Stimulated activated CD8-positive, alpha-beta memory T cell treated with anti-CD3 and anti-CD28 coated beads, Interleukin-4, amount 100 ng/mL, for 24 hours (primary cell): Measurements from ENCODE around the gene ADAMTS3.
A peak's percentile ranks its signal among the peaks of the same experiment; 100 is the strongest.

Source experiments
- DNase-seq: peaks from one replicate; pipeline ENCODE4 v3.0.0-alpha.2; 2020; ENCODE audit warnings: low read depth

ADAMTS3 gene

DNA sequence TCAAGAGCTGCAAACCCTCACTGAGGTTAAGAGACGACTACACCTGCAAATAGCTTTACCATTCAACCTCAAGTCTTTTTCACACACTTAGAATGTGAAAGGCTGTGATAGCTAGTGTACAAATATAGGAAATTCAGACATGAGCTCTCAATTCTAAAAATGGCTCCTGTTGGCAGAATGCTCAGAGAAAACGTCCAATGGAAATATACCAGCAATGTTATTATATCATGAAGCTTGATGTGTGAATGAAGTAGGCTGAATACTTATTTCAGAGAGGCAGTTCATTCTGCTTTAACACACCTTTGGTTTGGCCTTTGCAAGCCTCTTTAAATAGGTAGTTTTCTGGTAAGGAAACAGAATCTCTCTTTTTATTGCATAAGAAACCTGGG, 227.6 kb downstream of the ADAMTS3 start:
- no peak for DNase-seq

DNA sequence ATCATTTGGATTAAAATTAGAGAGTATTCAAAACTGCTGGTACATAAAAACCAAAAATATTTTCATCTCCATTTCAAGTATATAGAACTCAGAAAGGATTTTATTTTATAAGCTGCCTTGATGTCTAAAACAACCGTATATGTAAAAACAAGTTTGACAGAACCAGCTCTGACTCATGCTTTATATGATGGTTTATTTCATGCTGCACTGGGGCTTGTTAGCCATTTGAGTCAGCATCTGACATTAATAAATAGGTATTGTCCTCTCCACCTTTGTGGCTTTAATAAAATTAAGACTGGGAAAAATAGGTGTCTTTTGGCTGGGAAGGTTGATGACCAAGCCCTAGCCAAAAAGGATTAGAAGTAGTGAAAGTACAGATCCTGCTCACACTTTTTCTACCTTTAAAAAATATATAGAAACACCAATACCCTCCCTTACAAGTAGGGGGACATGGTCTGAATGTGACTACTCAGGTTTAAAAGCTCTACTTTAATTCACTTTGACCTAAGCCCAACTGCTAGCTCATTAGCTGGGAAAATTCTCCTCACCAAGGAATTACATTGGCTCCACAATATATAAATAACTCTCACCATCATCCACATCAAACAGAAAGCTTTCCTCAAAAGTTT, 228.1 kb downstream of the ADAMTS3 start:
- no peak for DNase-seq

DNA sequence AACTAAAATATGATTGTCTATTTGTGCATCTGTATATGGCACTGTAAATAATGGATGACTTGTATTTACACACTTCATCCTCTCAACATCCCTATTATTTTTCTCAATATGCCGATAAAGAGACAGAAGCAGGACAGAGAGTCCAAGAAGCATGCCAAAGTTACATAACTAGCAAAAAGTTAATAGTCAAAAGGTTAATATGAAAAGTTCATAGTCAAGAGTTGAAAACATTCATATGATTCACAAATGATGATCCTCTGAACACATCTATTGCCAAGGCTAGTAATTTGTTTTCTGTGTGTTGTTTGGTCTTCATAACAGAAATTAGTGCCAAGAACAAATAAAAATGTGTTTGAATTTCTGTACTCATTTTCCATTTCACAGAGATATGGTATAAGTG, 231.0 kb downstream of the ADAMTS3 start:
- DNase-seq = no peak

DNA sequence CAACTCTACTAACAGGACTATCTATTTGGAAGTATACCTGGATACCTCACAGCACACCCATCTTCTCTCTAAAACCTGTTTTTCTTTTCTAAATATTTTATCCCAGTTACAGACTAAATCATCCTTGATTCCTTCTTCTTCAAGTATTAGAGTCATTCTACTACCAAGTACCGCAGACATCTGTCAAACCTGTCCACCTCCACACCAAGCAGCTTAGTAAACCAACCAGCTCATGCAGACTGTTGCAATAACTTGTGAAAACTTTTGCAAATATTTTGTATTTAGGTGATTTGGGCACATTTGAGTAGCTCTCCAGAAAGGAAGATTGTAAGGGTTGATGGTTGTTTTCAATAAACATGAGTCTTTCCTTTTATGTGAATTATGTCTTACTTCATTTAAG, 238.6 kb downstream of the ADAMTS3 start:
- no peak for DNase-seq

DNA sequence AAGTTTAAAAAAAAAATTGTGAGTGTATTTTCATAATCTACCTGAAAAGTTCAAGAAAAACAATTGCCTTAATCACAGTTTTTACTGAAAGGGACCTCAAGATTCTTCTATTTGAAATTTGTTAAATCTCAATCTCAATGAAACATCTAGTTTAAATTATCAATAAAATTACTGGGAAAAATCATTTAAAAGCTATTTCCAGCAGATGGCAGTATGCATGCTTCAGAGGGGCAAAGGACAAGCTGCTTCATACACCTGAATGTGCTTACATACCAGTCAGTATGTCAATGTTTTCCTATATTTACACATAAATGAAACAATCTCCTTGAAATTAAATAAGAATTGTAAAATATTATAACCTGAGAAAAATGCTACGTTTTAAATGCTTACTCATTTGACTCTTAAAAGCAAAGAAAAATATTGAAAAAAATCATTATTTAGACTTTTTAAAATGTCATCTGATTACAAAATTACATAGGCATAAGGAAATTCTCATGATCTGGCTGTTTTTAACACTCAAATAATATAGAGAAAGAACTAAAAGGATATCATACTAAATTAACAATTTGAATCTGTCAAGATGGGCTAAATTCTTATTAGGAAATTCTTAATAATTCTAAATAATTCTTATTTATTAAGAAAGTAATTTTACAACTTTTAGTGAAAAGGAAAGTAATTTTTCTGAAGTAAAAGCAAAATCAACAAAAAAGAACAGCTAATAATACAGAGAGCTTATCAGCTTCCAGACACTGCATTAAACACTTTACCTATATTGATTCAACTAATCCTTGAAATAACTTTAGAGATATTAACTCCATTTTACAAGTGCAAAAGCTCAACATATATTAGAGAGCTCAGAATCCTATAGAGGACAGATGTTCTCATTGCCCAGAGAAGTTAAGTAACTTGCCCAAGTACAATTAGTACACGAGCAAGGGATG, 242.1 kb downstream of the ADAMTS3 start:
- no peak for DNase-seq

DNA sequence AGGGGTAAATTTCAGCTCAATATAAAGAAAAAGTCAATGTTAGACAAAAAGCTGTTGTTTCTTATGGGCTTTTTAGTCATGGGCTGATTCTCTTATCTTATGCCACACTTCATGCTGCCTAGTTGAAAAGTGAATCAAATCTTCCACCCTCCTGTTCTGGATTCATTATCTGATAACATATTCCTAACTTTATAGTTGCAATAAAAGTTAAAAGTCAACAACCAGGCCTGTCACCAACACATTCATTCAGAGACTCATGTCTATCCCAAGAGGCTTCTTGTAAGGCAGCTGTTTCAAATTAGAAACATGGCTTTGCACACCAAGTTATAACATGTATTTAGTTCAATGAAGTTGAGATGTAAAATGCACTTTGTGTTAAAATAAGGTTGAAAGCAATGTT, 243.8 kb downstream of the ADAMTS3 start:
- no peak for DNase-seq

DNA sequence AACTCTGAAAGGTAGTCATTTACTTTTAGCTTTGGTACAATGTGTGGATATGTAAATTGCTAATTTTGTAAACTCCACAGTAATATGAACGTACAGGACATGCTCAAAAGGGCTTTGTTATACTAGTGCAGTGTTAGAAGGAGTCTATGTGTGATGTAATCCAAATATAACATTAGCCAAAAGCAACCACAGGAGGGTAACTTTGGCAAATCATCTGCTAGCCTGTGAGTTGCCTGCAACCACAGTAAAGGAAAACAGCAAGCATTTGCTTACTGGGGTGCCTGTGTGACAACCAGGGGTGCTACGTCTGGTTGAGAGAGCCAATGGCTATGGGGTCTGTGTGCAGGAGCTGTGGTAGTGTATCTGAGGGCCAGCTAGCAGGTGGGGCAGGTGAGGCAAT, 245.8 kb downstream of the ADAMTS3 start:
- no peak for DNase-seq

DNA sequence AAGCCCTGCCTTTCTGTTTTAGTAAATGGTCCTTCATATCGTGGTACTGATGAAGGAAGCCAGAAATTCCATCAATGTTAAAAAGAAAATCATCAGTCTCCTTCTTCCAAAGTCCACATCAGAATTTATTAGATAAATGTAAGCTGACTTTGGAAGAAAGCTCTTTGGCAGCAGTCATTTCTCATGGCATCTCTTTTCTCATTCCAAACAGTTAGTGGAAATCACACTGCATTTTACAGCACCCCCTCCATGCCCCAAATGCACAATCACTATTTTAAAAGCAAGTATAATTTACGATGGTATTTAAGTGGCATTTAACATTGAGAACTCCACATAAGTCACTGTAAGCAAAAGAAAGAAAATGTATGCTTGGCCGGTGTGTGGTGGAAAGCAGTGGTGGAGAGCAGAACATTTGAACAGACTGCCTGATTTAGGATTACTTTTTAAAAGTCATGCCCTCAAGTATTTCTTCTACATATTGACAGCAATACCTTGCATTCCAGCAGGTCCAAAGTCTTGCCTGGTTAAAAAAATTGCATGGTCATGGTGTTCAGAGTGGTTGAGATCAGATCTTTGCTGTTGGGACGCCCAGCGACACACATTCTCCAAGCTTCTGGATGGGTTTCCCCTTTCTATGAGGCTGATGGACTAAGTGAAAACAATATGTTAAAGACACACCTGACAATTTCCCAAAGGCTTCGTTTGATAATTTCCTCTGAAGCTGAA, 248.6 kb downstream of the ADAMTS3 start:
- no peak for DNase-seq

DNA sequence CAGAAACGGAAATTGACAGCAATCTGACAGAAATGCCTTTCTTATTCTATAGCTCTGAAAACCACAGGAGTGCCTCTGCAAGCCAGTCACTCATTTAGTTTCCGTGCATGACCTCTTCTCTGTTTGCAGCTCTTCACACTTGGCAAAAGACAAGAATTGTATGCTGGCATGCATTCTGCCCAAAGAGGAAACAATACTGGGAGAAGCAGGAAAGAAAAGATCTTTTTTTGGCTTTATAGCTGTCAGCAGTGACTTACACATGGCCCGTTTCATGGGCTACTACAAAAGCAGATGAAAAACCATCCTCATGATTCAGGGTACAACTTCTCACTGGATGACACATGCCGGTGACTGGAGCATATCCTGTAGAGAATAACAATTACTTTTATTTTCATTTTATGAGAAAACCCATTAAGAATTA, 249.4 kb downstream of the ADAMTS3 start:
- no peak for DNase-seq

DNA sequence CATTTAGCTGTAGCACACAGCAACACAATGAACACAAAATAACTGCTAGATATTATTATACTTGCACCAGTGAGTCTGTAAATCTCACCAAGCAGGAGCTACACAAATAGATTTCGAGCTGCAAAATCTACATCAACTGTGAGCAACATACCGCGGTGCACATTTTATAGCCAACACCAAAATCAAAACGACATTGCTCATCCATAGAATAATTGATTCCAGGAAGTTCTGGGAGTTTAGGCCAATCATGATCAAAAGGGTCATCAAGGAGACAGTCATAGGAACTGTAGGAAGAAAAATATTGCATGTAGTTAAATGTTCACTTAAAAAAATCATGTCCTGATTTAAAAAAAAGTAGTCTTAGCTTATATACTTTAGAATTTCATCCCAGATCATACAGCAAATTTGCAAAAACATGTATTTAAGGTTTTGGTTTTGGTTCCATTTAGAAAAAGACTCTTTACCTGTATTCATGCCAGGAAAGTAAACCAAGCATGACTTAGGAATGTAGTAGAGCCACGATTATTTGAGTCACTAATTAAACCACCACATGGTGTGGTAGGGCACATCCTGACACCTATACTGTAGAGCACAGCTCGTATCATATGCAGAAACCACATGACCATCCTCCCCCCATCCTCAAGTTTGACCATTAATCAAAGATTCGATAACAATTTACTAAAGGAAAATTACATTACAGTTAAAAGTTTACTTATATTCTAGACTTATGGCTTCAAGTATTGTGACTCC, 250.4 kb downstream of the ADAMTS3 start:
- DNase-seq = no peak

DNA sequence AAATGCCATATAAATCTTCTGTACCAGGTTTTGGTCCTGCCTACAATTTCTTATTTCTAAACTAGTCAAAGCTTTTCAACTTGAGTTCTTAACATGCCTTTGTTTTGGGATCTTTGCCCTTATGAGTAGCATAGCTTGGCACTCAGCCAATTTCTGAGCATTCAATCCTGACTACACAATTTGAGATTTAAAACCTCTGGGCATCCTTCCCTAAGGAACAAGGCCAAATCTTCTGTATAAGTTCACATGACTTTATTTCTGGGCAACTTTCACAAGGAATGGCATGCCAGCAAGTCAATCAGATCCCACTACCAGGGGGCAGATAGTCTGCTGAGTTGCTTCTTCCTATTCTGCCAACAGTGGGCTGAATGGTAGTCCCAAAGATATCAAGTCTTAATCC, 254.2 kb downstream of the ADAMTS3 start:
- DNase-seq = no peak

DNA sequence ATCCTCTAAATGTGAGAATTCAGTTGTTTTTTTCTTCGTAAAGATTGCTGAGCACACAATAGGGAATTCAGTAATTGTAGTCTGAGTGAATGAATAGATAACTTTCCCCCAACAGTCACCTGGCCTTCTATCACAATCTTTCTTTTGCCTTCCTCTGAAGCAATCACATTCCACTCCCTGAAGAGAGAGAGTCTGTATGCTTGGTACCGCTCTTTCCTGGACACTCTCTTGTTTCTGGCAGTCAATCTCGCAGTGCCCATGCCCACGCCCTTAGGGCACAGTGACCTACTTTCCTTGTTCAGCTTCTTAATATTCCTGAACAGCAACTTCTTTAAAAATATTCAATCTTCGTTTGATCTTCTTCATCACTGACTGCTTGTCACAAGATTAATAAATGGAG, 255.9 kb downstream of the ADAMTS3 start:
- no peak for DNase-seq

DNA sequence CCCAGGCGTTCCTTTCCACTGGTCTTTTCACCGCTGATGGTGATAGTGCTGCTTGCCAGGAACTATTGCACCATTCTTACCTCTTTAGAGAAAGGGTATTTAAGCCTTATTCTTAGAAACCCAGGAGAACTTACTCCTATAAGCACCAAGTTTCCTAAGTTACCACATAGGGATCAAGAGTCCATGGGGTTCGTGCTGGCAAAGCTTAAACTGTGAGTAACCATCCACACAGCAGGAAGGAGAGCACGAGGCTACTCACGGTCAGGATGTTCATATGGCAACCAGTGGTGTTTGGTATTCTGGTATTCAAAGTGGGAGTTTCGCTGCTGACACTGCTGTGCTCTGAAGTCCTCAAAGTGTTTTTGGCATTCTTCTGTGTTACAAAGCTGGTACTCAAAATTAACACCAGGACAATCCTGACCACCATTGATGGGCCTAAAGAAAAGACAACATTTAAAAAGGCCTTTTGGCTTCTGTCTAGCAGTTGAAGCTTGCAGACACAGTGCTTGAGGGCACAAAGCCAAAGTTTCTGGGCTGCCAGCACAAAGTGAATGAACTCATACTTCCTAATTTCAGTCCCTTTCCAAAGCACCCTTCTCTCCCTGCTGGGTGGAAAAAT, 256.9 kb downstream of the ADAMTS3 start:
- no peak for DNase-seq

DNA sequence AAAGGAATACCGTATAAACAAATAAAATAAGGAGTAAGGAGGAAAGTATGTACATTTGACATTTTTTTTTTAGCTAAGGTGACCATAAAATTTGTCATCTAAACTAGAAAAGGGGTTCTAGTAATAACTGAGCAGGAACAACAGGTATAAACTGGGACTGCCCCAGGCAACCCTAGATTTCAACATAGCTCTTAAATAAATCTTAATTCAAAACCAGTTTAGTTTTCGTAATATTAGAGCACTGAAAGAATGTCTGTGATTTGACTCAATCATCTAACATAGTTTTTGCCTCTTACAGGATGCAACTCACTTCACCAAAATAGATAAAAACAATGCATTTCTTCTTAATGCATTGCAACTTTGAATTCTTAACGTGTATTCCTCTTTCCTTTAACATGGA, 257.7 kb downstream of the ADAMTS3 start:
- no peak for DNase-seq

DNA sequence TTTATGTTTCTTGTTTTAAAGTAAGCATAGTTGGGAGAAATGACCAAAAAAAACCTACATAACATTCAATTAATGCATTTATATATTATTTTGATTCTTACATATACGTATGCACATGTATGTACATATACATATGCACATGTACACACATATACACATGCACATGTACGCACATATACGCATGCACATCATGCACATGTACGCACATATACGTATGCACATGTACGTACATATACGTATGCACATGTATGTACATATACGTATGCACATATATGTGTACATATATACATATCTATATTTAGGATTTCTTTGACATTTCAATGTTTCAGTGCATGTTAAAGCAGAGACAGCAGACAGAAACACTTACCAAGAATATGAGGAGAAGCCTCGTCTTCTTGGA, 263.4 kb downstream of the ADAMTS3 start:
- DNase-seq = no peak

DNA sequence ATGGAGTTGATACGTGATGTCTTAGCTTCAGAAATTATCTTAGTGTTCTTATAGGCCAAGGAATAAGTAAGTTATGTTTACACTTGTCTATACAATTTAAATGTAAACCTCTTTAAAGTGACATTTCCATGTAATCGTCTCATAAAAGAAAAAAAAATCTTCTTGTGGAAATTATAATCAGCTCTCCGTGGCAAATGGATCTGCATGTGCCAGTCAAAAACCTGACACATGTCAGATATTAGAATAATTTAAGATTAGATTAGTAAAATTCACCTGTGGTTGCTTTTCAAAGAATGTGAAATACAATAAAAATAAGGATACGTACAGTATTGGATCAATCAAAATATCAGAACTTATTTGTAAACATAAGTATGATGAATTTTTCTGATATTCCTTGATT, 263.9 kb downstream of the ADAMTS3 start:
- no peak for DNase-seq

DNA sequence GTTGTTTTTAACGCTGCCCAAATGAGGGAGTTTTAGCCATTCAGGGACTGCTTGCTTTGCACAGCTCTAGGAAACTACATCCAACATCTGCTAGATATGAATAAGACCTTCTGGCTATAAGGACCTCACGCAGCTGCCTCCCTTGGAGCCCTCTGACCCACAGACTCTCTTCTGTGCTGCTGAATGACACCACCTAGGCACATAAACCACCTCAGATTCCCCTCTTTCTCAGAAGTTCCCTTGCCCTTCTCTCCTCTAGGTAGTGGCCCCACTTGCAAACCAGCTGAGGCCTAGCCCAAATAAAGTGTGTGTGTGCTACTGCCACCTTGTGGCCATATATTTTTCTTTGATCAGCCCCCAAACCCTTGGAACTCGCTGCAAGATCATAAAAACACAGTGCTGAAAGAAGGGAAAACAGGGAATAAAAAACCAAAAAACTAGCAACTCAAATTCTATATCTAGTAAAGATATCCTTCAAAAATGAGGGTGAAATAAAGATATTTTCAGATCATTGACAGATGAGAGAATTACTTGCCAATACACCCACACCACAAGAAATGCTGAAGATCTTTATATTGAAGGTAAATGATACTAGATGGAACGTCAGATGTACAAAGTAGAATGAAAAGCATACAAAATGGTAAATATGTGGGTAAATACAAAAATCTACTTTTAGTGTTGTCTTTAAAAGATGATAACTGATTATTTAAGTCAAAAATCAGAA, 265.9 kb downstream of the ADAMTS3 start:
- peak; percentile 3 for DNase-seq

DNA sequence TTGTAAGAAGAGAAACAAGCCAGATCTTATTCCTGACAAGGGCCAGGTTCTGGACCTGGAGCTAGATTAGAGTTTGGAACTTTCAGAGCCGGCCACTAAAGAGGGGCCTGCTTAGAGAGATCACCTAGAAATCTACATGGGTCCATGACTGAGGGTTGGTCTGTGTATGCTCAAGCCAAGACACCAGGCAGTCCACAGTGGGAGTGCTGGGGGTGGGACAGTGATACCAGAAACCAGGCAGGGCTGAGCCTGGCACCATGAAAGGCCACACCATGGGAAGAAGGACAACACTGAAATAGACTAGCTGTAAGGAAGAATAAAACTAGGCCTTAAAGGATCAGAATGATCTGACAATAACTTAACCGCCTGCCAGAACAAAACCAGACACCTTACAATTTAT, 267.3 kb downstream of the ADAMTS3 start:
- no peak for DNase-seq

DNA sequence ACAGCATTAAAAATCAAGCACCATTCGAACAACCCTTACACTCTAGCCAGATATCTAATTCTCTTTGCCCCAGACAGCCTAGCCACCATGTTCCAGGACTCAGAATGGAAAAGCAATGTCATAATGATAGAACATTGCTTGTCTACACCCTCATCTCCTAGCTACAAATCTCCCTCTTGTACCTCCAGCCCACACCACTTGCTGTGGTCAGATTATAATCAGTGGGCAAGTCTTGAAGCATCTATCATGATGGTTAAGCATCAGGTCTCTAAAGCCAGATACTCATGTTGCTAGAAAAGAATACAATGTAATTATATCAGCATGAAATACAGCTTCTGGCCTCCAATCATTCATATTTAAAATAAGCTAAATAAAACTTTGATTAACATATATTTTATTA, 268.9 kb downstream of the ADAMTS3 start:
- no peak for DNase-seq

DNA sequence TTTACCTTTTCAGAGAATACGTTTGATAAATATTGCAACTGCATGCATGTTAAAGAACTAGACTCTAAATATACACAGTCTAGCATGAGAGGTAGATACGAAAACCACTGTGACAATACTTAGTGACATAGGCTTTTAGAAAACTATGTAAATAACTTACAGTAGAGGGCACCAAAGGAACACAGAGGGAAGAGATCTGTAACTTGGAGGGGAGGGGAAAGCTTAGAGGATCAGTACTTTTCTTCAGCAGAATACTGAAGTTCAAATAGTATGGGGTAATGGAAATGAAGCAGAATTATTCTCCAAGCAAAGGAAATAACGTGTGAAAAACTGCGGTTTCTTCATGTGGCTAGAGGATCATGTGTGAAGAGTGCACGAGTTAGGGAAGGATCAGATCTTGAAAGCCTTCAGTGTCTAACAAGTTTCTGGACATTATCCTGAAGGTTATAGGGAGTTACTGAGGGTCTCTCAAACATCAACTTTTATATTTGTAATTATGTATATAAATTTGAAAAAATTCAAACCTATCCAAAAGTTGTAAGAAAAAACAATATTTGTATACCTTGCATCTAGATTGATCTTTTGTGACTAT, 273.0 kb downstream of the ADAMTS3 start:
- DNase-seq = no peak

DNA sequence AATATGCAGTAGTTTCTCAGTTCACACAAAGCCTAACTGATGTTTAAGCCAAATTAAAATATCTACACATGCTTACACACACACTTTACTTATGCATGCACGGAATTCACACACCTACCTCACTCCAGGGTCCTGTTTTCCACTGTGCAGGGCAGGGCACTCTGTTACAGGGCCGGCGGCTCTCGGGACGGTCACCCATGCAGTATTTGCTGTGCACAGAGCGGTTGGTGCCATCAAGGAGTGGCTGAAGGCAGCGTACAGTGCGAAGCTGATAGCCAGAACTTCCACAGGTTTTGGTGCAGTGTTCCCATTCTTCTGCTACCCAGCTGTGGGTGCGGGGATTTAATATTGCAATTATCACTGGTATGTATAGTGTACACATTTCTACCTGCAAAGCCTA, 278.3 kb downstream of the ADAMTS3 start:
- DNase-seq = no peak
